DMS53 treated with DMSO at 0.1 percent for 48 hours (cell line): ENCODE results near the gene TBC1D3K.
"Not testable (repeated sequence)": the region's sequence is repeated elsewhere in the genome, so short reads cannot be mapped to it uniquely, and the experiment has no call there.

Experiments
- DNase-seq: peaks from one replicate; lab custom pipeline; 2025; ENCODE audit not compliant: unreplicated experiment; lab: John Stamatoyannopoulos, UW

TBC1D3K gene

DNA sequence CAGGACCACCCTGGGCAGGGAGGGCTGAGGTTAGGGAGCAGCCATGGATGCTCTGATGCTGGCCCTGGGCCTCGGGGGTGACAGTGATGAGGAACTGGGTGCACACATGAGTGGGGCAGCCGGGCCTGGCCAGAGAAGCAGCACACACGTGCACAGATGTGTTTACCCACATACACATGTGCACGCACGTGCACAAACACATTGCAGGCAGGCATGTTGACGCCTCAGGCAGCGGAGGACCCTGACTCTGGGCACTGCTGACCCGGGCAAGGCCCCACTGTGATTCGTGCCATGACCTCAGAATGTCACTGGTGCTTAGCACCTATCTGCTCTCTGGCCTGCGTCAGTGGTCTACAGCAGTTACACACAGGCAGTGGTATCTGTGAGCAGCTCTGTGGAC, at the start of gene TBC1D3K:
Gene TBC1D3K (plus strand): TSS at position 301 of the 400 bp plus-strand sequence. CDS start 1,585 bp downstream, outside the sequence.
- DNase-seq = not testable (repeated sequence)

GRCh38 chr17:37884516-37884915, 39.7 kb upstream of the TBC1D3K start:
- no peak for DNase-seq

- DNase-seq = no peak
These were observed 39.1 kb upstream of the TBC1D3K start for GRCh38 chr17:37885136-37885535.

DNA sequence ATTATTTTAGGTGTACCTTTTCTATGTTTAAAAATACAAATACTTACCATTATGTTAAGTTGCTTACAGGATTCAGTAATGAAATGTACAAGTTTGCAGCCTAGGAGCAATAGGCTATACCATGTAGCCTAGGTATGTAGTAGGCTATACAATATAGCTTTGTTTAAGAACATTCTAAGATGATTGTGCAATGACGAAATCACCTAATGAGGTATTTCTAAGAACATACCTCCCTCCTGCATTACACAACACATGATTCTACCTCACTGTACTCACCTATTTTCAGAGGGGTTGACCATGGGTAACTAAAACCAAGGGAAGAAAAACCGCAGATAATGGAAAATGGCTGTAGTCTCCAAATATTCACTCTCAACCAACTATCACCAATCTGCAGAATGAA, 35.3 kb upstream of the TBC1D3K start:
- DNase-seq = no peak

DNA sequence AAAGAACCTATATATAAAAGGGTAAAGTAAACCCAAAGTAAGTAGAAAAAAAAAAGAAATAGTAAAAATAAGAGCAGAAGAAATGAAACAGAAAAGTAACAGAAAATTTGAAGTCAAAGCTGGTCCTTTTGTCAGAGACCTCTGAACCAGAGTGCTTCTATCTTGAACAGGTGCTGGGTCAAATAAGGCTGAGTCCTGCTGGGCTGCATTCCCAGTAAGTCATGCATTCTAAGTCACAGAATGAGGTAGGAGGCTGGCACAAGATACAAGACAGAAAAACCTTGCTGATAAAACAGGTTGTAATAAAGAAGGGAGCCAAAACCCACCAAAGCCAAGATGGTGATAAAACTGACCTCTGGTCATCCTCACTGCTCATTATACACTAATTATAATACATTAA, 27.3 kb upstream of the TBC1D3K start:
- DNase-seq = not testable (repeated sequence)
